GM12878 (cell line): ENCODE measurements around the gene SLA2. TPM values are rescaled to one million over a fixed set of nuclear protein-coding genes. Genes with fewer than 3 reads are reported as not detected.

Experiments used
- ATAC-seq: fragments of 200-7000 bp; cut with Tn5 transposase; 3 replicates; pipeline ENCODE4 v1.9.1; 2020; ENCODE audit warnings: mild to moderate bottlenecking, moderate library complexity
- BruUV-seq: library from RNA; stranded (reverse); fragments of 400-500 nt; replicated peaks from 2 replicates; lab custom pipeline; 2021; lab: Mats Ljungman, UMichigan
- CTCF ChIA-PET: fragments of 300-600 bp; sonication (Branson Sonifier 250); formaldehyde crosslinking; extraction: SDS; loops from one replicate; lab custom pipeline; 2021; ENCODE audit warnings: inconsistent platforms; lab: Yijun Ruan, JAX
- POLR2A ChIA-PET: fragments of 350-600 bp; formaldehyde crosslinking; extraction: SDS; loops from one replicate; lab custom pipeline; 2021; ENCODE audit warnings: inconsistent platforms; lab: Charles Lee
- RAD21 ChIA-PET: fragments of 300-600 bp; sonication (Branson Sonifier 250); formaldehyde crosslinking; loops from one replicate; lab custom pipeline; 2023; ENCODE audit warnings: antibody characterized with exemption; ENCODE audit not compliant: unreplicated experiment; lab: Charles Lee
- SMC1A ChIA-PET: fragments of 300-600 bp; sonication (Branson Sonifier 250); formaldehyde crosslinking; loops from one replicate; lab custom pipeline; 2023; ENCODE audit not compliant: unreplicated experiment, uncharacterized antibody; lab: Charles Lee
- DNase-seq: peaks from one replicate; pipeline ENCODE4 v3.0.0-alpha.2; 2011; ENCODE audit warnings: low read depth, low spot score
- FAIRE-seq: peaks from 3 replicates; lab custom pipeline; 2011; peaks lifted over from hg19 to GRCh38; lab: Jason Lieb, UNC
- H2AFZ ChIP-seq: 2 replicates; pipeline ENCODE4 v1.6.0; 2011; ENCODE audit warnings: low read depth, low read length, control low read depth; ENCODE audit not compliant: control insufficient read depth
- H3K27ac ChIP-seq: 2 replicates; pipeline ENCODE4 v1.5.1; 2011; ENCODE audit warnings: control low read depth; ENCODE audit not compliant: control insufficient read depth, insufficient read depth
- H3K27me3 ChIP-seq, 2 experiments: replicated peaks in 1 of 2; 2 replicates each; pipeline versions ENCODE4 v1.6.0 to v1.6.1; 2011; ENCODE audit warnings: low read length in 1 of 2; ENCODE audit not compliant: control insufficient read depth in 2 of 2, insufficient read depth in 2 of 2
- H3K36me3 ChIP-seq, 2 experiments: 2 replicates each; pipeline ENCODE4 v1.5.1; 2011; ENCODE audit warnings: low read length in 1 of 2; ENCODE audit not compliant: control insufficient read depth in 2 of 2, insufficient read depth in 2 of 2
- H3K4me1 ChIP-seq: 2 replicates; pipeline ENCODE4 v1.6.1; 2011; ENCODE audit warnings: mild to moderate bottlenecking, low read length, moderate library complexity, mixed read lengths; ENCODE audit not compliant: control insufficient read depth, insufficient read depth
- H3K4me2 ChIP-seq: 2 replicates; pipeline ENCODE4 v1.6.0; 2011; ENCODE audit warnings: control low read depth; ENCODE audit not compliant: control insufficient read depth, insufficient read depth
- H3K4me3 ChIP-seq: fragments of 200-600 bp; sonication (generic); 2 replicates; pipeline ENCODE4 v1.5.1; 2016
- H3K79me2 ChIP-seq: 2 replicates; pipeline ENCODE4 v1.6.0; 2011; ENCODE audit warnings: low read length; ENCODE audit not compliant: control insufficient read depth, insufficient read depth
- H3K9ac ChIP-seq: 2 replicates; pipeline ENCODE4 v1.8.0; 2011; ENCODE audit warnings: low read length, control low read depth, mixed read lengths; ENCODE audit not compliant: control insufficient read depth, insufficient read depth
- H3K9me3 ChIP-seq: replicated peaks from 3 replicates; pipeline ENCODE4 v1.5.1; 2011; ENCODE audit warnings: mild to moderate bottlenecking, low read length; ENCODE audit not compliant: control insufficient read depth, insufficient read depth
- H4K20me1 ChIP-seq: 2 replicates; pipeline ENCODE4 v1.6.0; 2011; ENCODE audit not compliant: control insufficient read depth, insufficient read depth
- ATF7 ChIP-seq: fragments of 450-650 bp; IDR thresholded peaks from 2 replicates; pipeline ENCODE4 v1.6.1; 2016; ENCODE audit warnings: low read depth, mild to moderate bottlenecking
- CHD1 ChIP-seq: IDR thresholded peaks from 2 replicates; pipeline ENCODE4 v1.6.1; 2012; ENCODE audit warnings: low read depth, low read length, improper control_type of control experiment
- CTCF ChIP-seq, 3 experiments: IDR thresholded peaks in 2 of 3; conservative IDR thresholded peaks in 1 of 3; 2 replicates each; pipeline ENCODE4 v1.5.1; 2011; ENCODE audit warnings: low read depth in 3 of 3, low read length in 3 of 3, mild to moderate bottlenecking in 3 of 3, control low read depth in 2 of 3, moderate library complexity in 2 of 3, inconsistent platforms in 1 of 3, mixed read lengths in 1 of 3; ENCODE audit not compliant: control insufficient read depth in 2 of 3, insufficient read depth in 1 of 3; ENCODE audit errors: extremely low read depth in 1 of 3
- FOXK2 ChIP-seq: fragments of 450-650 bp; IDR thresholded peaks from 2 replicates; pipeline ENCODE4 v1.6.1; 2017; ENCODE audit warnings: mild to moderate bottlenecking, moderate library complexity
- KAT2A ChIP-seq: conservative IDR thresholded peaks from 2 replicates; pipeline ENCODE4 v1.6.1; 2011; ENCODE audit warnings: low read depth, low read length; ENCODE audit not compliant: control insufficient read depth
- LARP7 ChIP-seq: fragments of 450-650 bp; IDR thresholded peaks from 2 replicates; pipeline ENCODE4 v1.6.1; 2017; ENCODE audit warnings: mild to moderate bottlenecking
- MYC ChIP-seq: IDR thresholded peaks from 2 replicates; pipeline ENCODE4 v1.6.1; 2011; ENCODE audit warnings: mild to moderate bottlenecking, low read length, moderate library complexity, inconsistent platforms; ENCODE audit not compliant: insufficient read depth, insufficient replicate concordance, insufficient read length, severe bottlenecking
- NBN ChIP-seq: fragments of 450-650 bp; IDR thresholded peaks from 2 replicates; pipeline ENCODE4 v1.6.1; 2016
- POLR2A ChIP-seq: IDR thresholded peaks from 2 replicates; pipeline ENCODE4 v1.6.1; 2011; ENCODE audit warnings: low read depth, mild to moderate bottlenecking, low read length
- POLR2AphosphoS2 ChIP-seq: IDR thresholded peaks from 2 replicates; pipeline ENCODE4 v1.6.1; 2011; ENCODE audit warnings: low read depth, mild to moderate bottlenecking, low read length, improper control_type of control experiment, moderate library complexity
- POLR2AphosphoS5 ChIP-seq: IDR thresholded peaks from 2 replicates; pipeline ENCODE4 v1.6.1; 2011; ENCODE audit warnings: mild to moderate bottlenecking, low read length, inconsistent platforms
- RBBP5 ChIP-seq: fragments of 200-600 bp; sonication (generic); conservative IDR thresholded peaks from 2 replicates; pipeline ENCODE4 v1.6.1; 2016
- RFX5 ChIP-seq: IDR thresholded peaks from 2 replicates; pipeline ENCODE4 v1.6.1; 2011; ENCODE audit warnings: low read depth, low read length, improper control_type of control experiment
- RUNX3 ChIP-seq: IDR thresholded peaks from 2 replicates; pipeline ENCODE4 v1.6.1; 2012; ENCODE audit warnings: low read length, inconsistent platforms
- SMAD5 ChIP-seq: IDR thresholded peaks from 2 replicates; pipeline ENCODE4 v1.6.1; 2016; ENCODE audit warnings: antibody characterized with exemption, low read depth
- SREBF1 ChIP-seq: IDR thresholded peaks from 2 replicates; pipeline ENCODE4 v1.6.1; 2012; ENCODE audit warnings: mild to moderate bottlenecking, low read length
- WGBS: methylation state at CpG from one replicate; pipeline ENCODE4 v1.1.6; 2016; ENCODE audit warnings: low lambda C conversion rate; ENCODE audit not compliant: insufficient replicate concordance, insufficient coverage; ENCODE audit errors: missing lambda C conversion rate; 5-methylcytosine and 5-hydroxymethylcytosine counted together
- in situ Hi-C: fragments of 300-500 bp; cut with MboI; formaldehyde crosslinking; loops from 9 replicates; pipeline ENCODE4 v1.14.3; 2018; ENCODE audit warnings: mixed read lengths
- intact Hi-C: fragments of 100-400 bp; cut with micrococcal nuclease; formaldehyde crosslinking; loops from one replicate; pipeline ENCODE4 v1.14.2; 2022; ENCODE audit not compliant: unreplicated experiment
- polyA plus RNA-seq, 11 experiments: library from polyadenylated mRNA; depleted of rRNA in 4 of 11; unstranded in 6 of 11; stranded (reverse) in 5 of 11; fragments of >200 nt; fragmentation: Nextera tagmentation in 4 of 11; fragmentation: Illumina TruSeq in 1 of 11; extraction: Ambion mirVana in 4 of 11; extraction: Trizol in 1 of 11; gene quantifications; 1 replicate in 1 of 11; 2 replicates in 10 of 11; pipeline versions ENCODE4 v1.2.1 to v1.2.3, GENCODE V29; 2011 to 2016; ENCODE audit warnings: inconsistent platforms in 2 of 11, missing spikeins in 2 of 11, low read depth in 1 of 11
- total RNA-seq, 4 experiments: library from RNA; depleted of rRNA in 3 of 4; stranded (reverse); fragments of >200 nt in 3 of 4; fragmentation: Illumina TruSeq in 1 of 4; extraction: Trizol in 1 of 4; gene quantifications; 2 replicates each; pipeline versions ENCODE4 v1.2.1 to v1.2.3, GENCODE V29; 2013 to 2021
- TF ChIP-seq, protein P1 (sequence below): fragments of 450-650 bp; IDR thresholded peaks from 2 replicates; pipeline ENCODE4 v1.6.1; 2017; ENCODE audit warnings: mild to moderate bottlenecking, low read depth, inconsistent platforms; ENCODE audit not compliant: poor library complexity, severe bottlenecking
- TF ChIP-seq, protein P2 (sequence below): fragments of 450-650 bp; formaldehyde crosslinking; IDR thresholded peaks from 2 replicates; pipeline ENCODE4 v1.4.0; 2022; ENCODE audit warnings: mild to moderate bottlenecking, moderate library complexity

The SLA2 gene
- total and polyA plus RNA-seq, 10 of the 15 experiments (the other 5 are each of a cell fraction or from before 2014, with no cell fraction given), result 0.29 to 3.3 (median 1.4) TPM

- POLR2A ChIA-PET, result interaction anchor here (0.7 to 10.1 kb wide), 13 partner anchors 11 to 1114 kb away, joined by 3 to 87 read pairs (median 4); partner anchors contain the start of genes MROH8, NDRG3, RAB5IF and RPN2
- no peak for DNase-seq
- Histone ChIP-seq H3K36me3 (peaks cover 0 to 7% of the 10 kb centered on the region in 2 experiments; a peak in 1 of 4 replicates), H2AFZ (peak overlapping the region; percentile 75), H3K27me3 (no peaks in the 10 kb centered on the region), H3K27ac (peak overlapping the region; percentile 63), H3K4me2 (peak overlapping the region; percentile 79), H3K9me3 (no peaks in the 10 kb centered on the region), H3K4me3 (peak overlapping the region; percentile 84), H3K79me2 (peaks cover 38% of the 10 kb centered on the region), H4K20me1 (peaks cover 4% of the 10 kb centered on the region; the same call in 1 of the 2 replicates), H3K4me1 (peaks cover 5% of the 10 kb centered on the region), H3K9ac (peak overlapping the region; percentile 97)
- RAD21 ChIA-PET, result interaction anchor here (0.6 to 9.0 kb wide), 15 partner anchors 22 to 1713 kb away, joined by 3 to 93 read pairs (median 4); partner anchors contain the start of genes NDRG3 and RAB5IF
- in situ Hi-C loops (no loop called here), intact Hi-C loops (loop anchor here (1.0 to 10.0 kb wide), 2 partner anchors 33 to 108 kb away; partner anchors contain the start of gene RAB5IF)
- SMC1A ChIA-PET, result interaction anchor here (1.1 to 8.2 kb wide), 5 partner anchors 12 to 31 kb away, joined by 3 to 98 read pairs (median 13); partner anchors contain the start of gene RAB5IF
- WGBS, result 0% methylated on average over 20 of the region's 20 CpGs
- FAIRE-seq, result peak; percentile 92
- peak; percentile 50 for ATAC-seq
- BruUV-seq, result TSS peak; percentile 89
- CTCF ChIA-PET, result interaction anchor here (2.5 to 9.0 kb wide), 4 partner anchors 17 to 39 kb away, joined by 8 to 94 read pairs (median 42); partner anchors contain the start of gene RAB5IF
- 0 out of 2 replicates have a peak, but pooled peaks have one; percentile 17 for TF ChIP-seq ATF7
- no peak for TF ChIP-seq SREBF1
- TF ChIP-seq POLR2AphosphoS5, result 0 out of 2 replicates have a peak, but pooled peaks have one; percentile 35
- TF ChIP-seq CHD1, result 0 out of 2 replicates have a peak, but pooled peaks have one; percentile 38
- TF ChIP-seq LARP7, result no peak
- 0 out of 2 replicates have a peak, but pooled peaks have one; percentile 11 for TF ChIP-seq SMAD5
- no peak for TF ChIP-seq KAT2A
- TF ChIP-seq RBBP5, result no peak
- TF ChIP-seq RFX5, result no peak
- TF ChIP-seq, protein P1, sequence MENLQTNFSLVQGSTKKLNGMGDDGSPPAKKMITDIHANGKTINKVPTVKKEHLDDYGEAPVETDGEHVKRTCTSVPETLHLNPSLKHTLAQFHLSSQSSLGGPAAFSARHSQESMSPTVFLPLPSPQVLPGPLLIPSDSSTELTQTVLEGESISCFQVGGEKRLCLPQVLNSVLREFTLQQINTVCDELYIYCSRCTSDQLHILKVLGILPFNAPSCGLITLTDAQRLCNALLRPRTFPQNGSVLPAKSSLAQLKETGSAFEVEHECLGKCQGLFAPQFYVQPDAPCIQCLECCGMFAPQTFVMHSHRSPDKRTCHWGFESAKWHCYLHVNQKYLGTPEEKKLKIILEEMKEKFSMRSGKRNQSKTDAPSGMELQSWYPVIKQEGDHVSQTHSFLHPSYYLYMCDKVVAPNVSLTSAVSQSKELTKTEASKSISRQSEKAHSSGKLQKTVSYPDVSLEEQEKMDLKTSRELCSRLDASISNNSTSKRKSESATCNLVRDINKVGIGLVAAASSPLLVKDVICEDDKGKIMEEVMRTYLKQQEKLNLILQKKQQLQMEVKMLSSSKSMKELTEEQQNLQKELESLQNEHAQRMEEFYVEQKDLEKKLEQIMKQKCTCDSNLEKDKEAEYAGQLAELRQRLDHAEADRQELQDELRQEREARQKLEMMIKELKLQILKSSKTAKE, result peak; percentile 27
- no peak for TF ChIP-seq POLR2AphosphoS2
- TF ChIP-seq CTCF (IDR thresholded peaks at IDR 0.05 in 2 of 3, conservative IDR thresholded peaks at IDR 0.05 in 1 of 3; ENCODE audit: control insufficient read depth in 2 of 3, extremely low read depth in 1 of 3, insufficient read depth in 1 of 3, low read depth in 3 of 3, low read length in 3 of 3), result no peak
- TF ChIP-seq POLR2A, result 0 out of 2 replicates have a peak, but pooled peaks have one; percentile 3
- peak; percentile 44; the same call in 1 of the 2 replicates for TF ChIP-seq FOXK2
- no peak for TF ChIP-seq MYC
- TF ChIP-seq, protein P2, sequence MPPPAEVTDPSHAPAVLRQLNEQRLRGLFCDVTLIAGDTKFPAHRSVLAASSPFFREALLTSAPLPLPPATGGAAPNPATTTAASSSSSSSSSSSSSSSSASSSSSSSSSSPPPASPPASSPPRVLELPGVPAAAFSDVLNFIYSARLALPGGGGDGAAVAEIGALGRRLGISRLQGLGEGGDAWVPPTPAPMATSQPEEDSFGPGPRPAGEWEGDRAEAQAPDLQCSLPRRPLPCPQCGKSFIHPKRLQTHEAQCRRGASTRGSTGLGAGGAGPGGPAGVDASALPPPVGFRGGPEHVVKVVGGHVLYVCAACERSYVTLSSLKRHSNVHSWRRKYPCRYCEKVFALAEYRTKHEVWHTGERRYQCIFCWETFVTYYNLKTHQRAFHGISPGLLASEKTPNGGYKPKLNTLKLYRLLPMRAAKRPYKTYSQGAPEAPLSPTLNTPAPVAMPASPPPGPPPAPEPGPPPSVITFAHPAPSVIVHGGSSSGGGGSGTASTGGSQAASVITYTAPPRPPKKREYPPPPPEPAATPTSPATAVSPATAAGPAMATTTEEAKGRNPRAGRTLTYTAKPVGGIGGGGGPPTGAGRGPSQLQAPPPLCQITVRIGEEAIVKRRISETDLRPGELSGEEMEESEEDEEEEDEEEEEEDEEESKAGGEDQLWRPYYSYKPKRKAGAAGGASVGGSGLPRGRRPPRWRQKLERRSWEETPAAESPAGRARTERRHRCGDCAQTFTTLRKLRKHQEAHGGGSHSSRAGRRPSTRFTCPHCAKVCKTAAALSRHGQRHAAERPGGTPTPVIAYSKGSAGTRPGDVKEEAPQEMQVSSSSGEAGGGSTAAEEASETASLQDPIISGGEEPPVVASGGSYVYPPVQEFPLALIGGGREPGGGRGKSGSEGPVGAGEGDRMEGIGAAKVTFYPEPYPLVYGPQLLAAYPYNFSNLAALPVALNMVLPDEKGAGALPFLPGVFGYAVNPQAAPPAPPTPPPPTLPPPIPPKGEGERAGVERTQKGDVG (CRISPR knock-in tag), result no peak
- peak; percentile 64; the same call in 1 of the 2 replicates for TF ChIP-seq NBN
- no peak; the same call in none of the 2 replicates for TF ChIP-seq RUNX3
These were observed 73.3 kb downstream of the SLA2 start for GRCh38 chr20:36572701-36573102.
